ENCODE data around the gene LMBR1. TPM values are rescaled to one million over a fixed set of nuclear protein-coding genes. Genes with fewer than 3 reads are reported as not detected.

Gene LMBR1
- total and polyA plus RNA-seq, 4 donors: 11.2 to 35.7 (median 17.9) TPM

DNA sequence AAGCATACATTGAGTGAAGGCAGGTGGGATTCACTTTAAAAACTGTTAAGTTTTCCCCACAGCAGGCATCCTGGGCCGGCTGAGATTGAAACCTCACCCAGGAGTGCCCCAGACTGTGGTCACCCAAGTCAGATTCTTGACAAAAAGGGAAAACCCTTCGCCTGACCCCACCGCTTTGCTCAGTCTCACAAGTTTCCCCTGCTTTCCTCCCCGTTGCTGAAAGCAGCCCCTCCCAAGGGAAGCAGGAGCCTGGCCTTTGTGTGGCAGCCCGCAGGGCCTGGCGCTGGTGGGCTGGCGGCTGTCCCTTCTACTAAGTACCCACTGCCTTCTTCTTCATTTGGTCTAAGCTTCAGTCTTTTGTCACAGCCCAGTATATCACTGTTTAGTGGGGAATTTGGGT lies 236.4 kb downstream of the LMBR1 start:
- Histone ChIP-seq H3K9me3 (ENCODE audit: control insufficient read depth in 4 of 4, low read length in 3 of 4) (no peaks in the 10 kb centered on the region), H3K4me1 (ENCODE audit: control insufficient read depth in 4 of 4, insufficient read depth in 4 of 4, low read length in 3 of 4) (no peaks in the 10 kb centered on the region), H3K27ac (ENCODE audit: low read depth in 1 of 2, low read length in 2 of 2) (no peak overlapping the region), H3K4me3 (ENCODE audit: low read depth in 1 of 3, low read length in 3 of 3) (no peak overlapping the region), H3K27me3 (ENCODE audit: control insufficient read depth in 4 of 4, insufficient read depth in 4 of 4, low read length in 3 of 4) (no peaks in the 10 kb centered on the region), H3K9ac (ENCODE audit: low read depth in 1 of 2, low read length in 2 of 2) (no peak overlapping the region), H3K36me3 (ENCODE audit: control insufficient read depth in 4 of 4, insufficient read depth in 3 of 4, low read depth in 1 of 4, low read length in 3 of 4) (no peaks in the 10 kb centered on the region)
- TF ChIP-seq HNF4A (conservative IDR thresholded peaks at IDR 0.05): no peak
- TF ChIP-seq FOXA2 (IDR thresholded peaks at IDR 0.05): no peak
- no peak for TF ChIP-seq REST (IDR thresholded peaks at IDR 0.05)
- no peak for TF ChIP-seq YY1 (IDR thresholded peaks at IDR 0.05)
- TF ChIP-seq TAF1 (conservative IDR thresholded peaks at IDR 0.05): no peak
- TF ChIP-seq HNF4G (IDR thresholded peaks at IDR 0.05): no peak
- no peak for TF ChIP-seq RAD21 (IDR thresholded peaks at IDR 0.05)
- TF ChIP-seq FOXA1 (IDR thresholded peaks at IDR 0.05): no peak
- TF ChIP-seq, protein P1, sequence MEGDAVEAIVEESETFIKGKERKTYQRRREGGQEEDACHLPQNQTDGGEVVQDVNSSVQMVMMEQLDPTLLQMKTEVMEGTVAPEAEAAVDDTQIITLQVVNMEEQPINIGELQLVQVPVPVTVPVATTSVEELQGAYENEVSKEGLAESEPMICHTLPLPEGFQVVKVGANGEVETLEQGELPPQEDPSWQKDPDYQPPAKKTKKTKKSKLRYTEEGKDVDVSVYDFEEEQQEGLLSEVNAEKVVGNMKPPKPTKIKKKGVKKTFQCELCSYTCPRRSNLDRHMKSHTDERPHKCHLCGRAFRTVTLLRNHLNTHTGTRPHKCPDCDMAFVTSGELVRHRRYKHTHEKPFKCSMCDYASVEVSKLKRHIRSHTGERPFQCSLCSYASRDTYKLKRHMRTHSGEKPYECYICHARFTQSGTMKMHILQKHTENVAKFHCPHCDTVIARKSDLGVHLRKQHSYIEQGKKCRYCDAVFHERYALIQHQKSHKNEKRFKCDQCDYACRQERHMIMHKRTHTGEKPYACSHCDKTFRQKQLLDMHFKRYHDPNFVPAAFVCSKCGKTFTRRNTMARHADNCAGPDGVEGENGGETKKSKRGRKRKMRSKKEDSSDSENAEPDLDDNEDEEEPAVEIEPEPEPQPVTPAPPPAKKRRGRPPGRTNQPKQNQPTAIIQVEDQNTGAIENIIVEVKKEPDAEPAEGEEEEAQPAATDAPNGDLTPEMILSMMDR (IDR thresholded peaks at IDR 0.05; ENCODE audit: low read depth, low read length, missing input control): no peak
- TF ChIP-seq, protein P2, sequence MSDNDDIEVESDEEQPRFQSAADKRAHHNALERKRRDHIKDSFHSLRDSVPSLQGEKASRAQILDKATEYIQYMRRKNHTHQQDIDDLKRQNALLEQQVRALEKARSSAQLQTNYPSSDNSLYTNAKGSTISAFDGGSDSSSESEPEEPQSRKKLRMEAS (IDR thresholded peaks at IDR 0.05): no peak
- no peak for TF ChIP-seq GABPA (IDR thresholded peaks at IDR 0.05 in 1 of 2, conservative IDR thresholded peaks at IDR 0.05 in 1 of 2)
- TF ChIP-seq, protein P3, sequence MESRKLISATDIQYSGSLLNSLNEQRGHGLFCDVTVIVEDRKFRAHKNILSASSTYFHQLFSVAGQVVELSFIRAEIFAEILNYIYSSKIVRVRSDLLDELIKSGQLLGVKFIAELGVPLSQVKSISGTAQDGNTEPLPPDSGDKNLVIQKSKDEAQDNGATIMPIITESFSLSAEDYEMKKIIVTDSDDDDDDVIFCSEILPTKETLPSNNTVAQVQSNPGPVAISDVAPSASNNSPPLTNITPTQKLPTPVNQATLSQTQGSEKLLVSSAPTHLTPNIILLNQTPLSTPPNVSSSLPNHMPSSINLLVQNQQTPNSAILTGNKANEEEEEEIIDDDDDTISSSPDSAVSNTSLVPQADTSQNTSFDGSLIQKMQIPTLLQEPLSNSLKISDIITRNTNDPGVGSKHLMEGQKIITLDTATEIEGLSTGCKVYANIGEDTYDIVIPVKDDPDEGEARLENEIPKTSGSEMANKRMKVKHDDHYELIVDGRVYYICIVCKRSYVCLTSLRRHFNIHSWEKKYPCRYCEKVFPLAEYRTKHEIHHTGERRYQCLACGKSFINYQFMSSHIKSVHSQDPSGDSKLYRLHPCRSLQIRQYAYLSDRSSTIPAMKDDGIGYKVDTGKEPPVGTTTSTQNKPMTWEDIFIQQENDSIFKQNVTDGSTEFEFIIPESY (IDR thresholded peaks at IDR 0.05): no peak
- TF ChIP-seq SP1 (IDR thresholded peaks at IDR 0.05): no peak
- TF ChIP-seq, protein P4, sequence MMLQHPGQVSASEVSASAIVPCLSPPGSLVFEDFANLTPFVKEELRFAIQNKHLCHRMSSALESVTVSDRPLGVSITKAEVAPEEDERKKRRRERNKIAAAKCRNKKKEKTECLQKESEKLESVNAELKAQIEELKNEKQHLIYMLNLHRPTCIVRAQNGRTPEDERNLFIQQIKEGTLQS (IDR thresholded peaks at IDR 0.05): no peak
- TF ChIP-seq RXRA (IDR thresholded peaks at IDR 0.05): no peak
- no peak for TF ChIP-seq JUND (IDR thresholded peaks at IDR 0.05)
- DNase-seq (ENCODE audit: low spot score): no peak
- WGBS: 84% methylated on average over 7 of the region's 7 CpGs

DNA sequence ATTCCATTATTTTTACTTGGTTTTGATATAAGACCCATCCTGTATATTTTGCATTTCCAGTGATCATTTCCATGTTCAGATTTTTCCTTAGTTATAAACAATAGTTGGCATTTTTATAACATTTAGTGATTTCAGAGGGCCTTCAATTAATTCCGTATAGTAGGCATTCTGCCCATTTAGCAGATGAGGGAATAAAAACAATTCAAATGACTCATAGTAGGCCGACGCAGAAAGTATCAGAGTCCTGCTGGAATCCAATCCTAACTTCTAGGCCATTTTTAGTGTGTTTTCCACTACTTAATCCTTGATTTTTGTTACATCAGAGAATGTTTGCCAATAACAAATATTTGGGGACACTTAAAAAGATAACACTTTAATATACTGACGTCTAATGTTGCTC lies 237.0 kb downstream of the LMBR1 start:
- WGBS: 43% methylated on average over 4 of the region's 4 CpGs
- H3K9me3 ChIP-seq (ENCODE audit: control insufficient read depth in 4 of 4, low read length in 3 of 4): no peaks in the 10 kb centered on the region
- TF ChIP-seq FOXA1 (IDR thresholded peaks at IDR 0.05): no peak
- TF ChIP-seq, protein P1 (IDR thresholded peaks at IDR 0.05; ENCODE audit: low read depth, low read length, missing input control): no peak
- TF ChIP-seq YY1 (IDR thresholded peaks at IDR 0.05): no peak
- TF ChIP-seq RXRA (IDR thresholded peaks at IDR 0.05): no peak
- TF ChIP-seq RAD21 (IDR thresholded peaks at IDR 0.05): no peak
- TF ChIP-seq, protein P3 (IDR thresholded peaks at IDR 0.05): no peak
- TF ChIP-seq, protein P2 (IDR thresholded peaks at IDR 0.05): no peak
- no peak overlapping the region for H3K27ac ChIP-seq (ENCODE audit: low read depth in 1 of 2, low read length in 2 of 2)
- H3K27me3 ChIP-seq (ENCODE audit: control insufficient read depth in 4 of 4, insufficient read depth in 4 of 4, low read length in 3 of 4): no peaks in the 10 kb centered on the region
- H3K4me3 ChIP-seq (ENCODE audit: low read depth in 1 of 3, low read length in 3 of 3): no peak overlapping the region
- no peaks in the 10 kb centered on the region for H3K4me1 ChIP-seq (ENCODE audit: control insufficient read depth in 4 of 4, insufficient read depth in 4 of 4, low read length in 3 of 4)
- DNase-seq (ENCODE audit: low spot score): no peak
- H3K36me3 ChIP-seq (ENCODE audit: control insufficient read depth in 4 of 4, insufficient read depth in 3 of 4, low read depth in 1 of 4, low read length in 3 of 4): no peaks in the 10 kb centered on the region
- no peak overlapping the region for H3K9ac ChIP-seq (ENCODE audit: low read depth in 1 of 2, low read length in 2 of 2)
